ENCODE measurements around the gene AQP4. TPM values are rescaled to one million over a fixed set of nuclear protein-coding genes. Genes with fewer than 3 reads are reported as not detected.

The AQP4 gene
- total RNA-seq, 1 donor from 2014 or later, result 0.75 TPM

DNA sequence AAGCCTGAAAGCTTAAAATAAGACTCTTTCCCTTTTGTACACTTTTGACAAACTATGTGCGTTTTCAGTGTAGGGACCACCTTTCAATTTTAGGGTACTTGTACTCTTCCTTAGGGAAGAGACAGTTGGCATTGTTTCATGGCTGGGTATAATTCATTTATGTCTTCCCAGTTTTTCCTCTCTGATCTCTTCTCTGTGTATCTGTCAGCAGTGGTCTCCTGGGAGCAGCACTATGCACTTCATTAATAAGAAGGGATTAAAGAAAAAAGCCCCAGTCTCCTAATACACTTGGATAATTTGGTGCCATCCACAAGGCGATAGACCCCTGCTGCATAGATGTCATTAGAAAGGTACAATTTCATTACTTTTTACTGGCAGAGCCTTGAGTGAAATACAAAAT, 12.1 kb downstream of the AQP4 start:
- intact Hi-C loops (cut with DNase I), result no loop called here
- no peak for DNase-seq (ENCODE audit: low spot score)

DNA sequence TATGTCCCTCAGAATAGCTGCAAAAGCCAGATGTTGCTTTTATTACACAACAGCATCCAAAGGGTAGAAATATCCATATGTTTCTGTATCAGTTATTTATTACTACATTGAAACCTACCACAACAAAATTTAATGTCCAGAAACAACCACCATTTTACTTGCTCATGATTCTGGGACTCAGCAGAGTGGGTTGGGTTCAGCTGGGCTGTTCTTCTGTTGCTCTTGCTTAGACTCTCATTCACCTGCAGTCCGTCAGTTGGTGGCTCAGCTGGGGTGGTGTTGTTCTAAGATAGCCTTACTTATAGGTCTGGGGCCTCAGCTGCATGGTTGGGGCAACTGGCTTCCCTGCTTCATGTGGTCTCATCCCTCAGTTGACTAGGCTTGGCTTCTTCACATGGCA, 21.7 kb downstream of the AQP4 start:
- intact Hi-C loops (cut with DNase I), result no loop called here
- no peak for DNase-seq (ENCODE audit: low spot score)

DNA sequence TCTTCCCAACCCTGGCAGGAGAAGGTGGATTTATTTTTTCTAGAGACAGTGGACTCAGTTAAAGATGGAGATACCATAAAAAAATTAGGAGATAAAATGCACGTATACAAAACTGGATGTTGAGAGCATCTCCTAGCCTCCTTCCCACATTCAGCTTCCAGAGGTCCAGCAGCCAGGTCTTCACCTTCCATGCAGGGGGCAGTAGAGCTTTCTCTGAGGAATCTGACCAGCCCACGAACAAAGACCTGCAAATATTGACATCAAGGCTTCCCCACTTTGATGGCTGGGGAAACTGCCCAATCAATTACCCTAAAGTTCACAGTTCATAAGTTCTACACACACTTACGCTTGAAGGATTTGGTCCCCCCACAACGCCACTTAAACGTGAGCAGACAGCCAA, 24.5 kb downstream of the AQP4 start:
- no peak for DNase-seq (ENCODE audit: low spot score)
- intact Hi-C loops (cut with DNase I), result no loop called here

DNA sequence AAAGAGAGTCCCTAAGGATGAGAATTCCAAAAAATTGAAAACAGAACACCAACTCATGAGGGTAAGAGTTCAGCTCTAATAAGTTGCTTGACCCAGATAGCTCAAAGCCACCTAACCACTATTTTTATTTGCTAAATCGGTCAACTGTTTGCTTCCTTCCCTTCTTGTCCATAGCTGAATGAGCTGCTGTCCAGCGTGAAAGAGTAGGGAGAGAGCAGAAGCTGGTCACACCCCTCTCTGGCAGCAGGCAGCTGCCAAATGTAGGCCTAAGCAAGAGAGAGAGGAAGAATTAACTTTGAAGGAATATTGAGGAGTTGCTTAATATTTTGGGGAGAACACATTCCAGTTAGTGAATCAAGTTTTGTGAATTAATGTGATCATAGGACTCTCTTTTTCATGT, 25.9 kb downstream of the AQP4 start:
- no peak for DNase-seq (ENCODE audit: low spot score)
- intact Hi-C loops (cut with DNase I), result loop anchor here (10.0 kb wide), 1 partner anchor 45 kb away; no protein-coding TSS in a partner anchor

DNA sequence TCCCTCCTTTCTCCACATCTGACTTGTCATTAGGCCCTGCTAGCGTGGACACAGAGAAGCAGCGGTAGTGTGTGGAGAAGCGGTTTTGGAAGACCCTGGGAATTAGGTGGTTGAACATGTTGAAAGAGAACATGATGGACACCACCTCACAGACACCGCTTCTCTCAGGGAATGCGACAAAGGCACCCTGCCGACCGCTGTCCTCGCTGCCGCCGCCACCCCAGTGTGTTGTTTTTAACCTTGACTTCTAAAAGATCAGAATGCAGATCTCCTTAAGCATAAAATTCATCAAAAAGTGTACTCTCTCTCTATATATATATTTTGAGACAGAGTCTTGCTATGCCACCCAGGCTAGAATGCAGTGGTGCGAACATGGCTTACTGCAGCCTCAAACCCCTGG, 33.2 kb downstream of the AQP4 start:
- intact Hi-C loops (cut with DNase I), result loop anchor here (10.0 kb wide), 1 partner anchor 52 kb away; no protein-coding TSS in a partner anchor

DNA sequence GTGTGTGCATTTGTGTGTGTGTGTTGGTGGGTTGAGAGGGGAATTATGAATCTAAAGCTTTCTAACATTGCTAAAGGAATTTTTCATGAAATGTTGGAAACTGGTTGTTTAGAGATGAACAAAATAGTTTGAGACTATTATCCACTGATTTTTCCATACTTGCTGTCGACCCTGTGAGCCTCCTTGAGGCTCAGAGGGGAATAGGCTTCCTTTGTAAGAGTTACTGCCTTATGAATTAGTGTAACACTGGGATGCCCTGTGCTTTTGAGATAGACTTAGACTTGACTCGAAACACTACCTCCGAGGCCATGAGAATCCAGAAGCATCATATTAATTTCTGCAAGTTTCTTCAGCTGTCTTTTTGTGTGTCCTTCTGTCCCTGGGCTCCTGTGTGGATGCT, 37.9 kb downstream of the AQP4 start:
- DNase-seq (ENCODE audit: low spot score), result no peak
- intact Hi-C loops (cut with DNase I), result no loop called here

More for the DNA sequence above, 33.2 kb downstream of the AQP4 start:
- DNase-seq (ENCODE audit: low spot score), result no peak

DNA sequence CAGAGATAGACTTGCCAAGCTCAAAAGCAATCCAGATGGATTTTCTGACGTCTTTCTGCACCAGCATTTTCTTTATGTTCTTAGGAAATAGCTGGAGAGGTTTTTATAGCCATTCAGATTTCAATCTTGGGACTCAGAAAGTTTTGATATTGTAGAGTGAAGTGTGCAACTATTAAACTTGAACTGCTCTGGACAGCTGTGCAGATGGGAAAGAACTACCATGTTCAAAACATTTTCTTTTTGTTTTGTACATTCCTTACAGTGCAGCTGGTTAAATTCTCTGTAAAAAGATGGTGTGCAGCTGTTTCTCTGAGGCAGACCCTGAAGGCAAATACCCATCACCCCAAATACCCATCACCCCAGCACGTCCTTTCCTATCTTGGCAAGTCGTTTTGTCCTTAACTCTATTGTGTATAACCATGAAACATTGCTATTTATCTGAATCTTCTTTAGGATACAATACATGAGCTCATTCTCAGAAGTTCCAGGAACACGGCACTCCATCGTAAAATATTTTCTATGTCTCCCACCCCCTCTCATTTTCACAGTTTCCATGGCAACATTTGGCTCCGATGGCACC, 38.8 kb downstream of the AQP4 start:
- intact Hi-C loops (cut with DNase I), result no loop called here
- no peak for DNase-seq (ENCODE audit: low spot score)

DNA sequence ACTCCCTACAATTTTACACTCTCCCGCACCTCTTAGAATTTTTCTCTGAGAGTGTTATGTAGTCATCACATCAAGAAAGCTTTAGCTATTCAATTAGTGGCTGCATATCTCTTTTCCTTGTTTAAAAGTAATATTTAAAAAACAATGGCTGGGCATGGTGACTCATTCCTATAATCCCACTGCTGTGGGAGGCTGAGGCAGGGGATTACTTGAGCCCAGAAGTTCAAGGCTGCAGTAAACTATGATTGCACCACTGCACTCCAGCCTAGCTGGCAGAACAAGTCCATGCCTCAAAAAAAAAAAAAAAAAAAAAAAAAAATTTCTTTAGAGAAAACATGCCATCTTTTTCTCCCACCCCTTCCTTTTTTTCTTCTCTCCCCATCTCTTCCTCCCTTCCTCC, 44.3 kb downstream of the AQP4 start:
- DNase-seq (ENCODE audit: low spot score), result no peak
- intact Hi-C loops (cut with DNase I), result no loop called here

DNA sequence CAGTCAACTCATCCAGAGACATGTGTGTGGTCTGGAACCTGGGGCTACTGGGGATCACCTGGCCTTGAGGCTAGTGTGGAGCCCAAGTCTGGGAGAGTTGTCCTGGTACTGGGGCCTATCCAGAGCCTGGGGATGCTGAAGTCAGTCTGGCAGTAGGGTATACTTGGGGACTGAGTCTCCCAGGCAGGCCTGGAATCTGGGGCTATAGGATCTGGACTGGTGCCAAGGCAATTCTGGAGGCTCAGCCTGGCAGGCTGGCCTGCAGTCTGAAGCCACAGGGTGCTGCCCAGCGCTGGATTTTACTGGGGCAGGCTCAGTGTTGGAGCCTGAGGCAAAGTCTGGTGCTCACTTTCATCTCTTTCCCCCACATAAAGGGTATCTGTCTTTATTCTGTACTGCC, 46.5 kb downstream of the AQP4 start:
- intact Hi-C loops (cut with DNase I), result loop anchor here (10.0 kb wide), 2 partner anchors 146 to 186 kb away; no protein-coding TSS in a partner anchor

DNA sequence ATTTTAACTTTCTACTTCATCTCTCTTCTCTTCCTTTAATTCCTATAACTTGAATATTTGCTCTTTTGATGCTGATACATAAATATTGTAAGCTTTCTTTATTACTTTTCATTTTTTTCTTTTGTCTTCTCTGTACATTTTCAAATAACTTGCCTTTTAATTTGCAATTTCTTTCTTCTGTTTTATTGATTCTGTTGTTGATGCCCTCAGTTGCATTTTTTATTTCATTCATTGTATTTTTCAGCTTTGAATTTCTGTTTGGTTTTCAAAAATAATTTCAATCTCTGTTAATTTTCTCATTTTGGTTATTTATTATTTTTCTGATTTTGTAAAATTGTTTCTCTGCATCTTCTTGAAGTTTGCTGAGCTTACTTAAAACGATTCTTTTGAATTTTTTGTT, 47.0 kb downstream of the AQP4 start:
- no peak for DNase-seq (ENCODE audit: low spot score)
- intact Hi-C loops (cut with DNase I), result loop anchor here (10.0 kb wide), 2 partner anchors 146 to 186 kb away; no protein-coding TSS in a partner anchor

More for the DNA sequence above, 46.5 kb downstream of the AQP4 start:
- no peak for DNase-seq (ENCODE audit: low spot score)

DNA sequence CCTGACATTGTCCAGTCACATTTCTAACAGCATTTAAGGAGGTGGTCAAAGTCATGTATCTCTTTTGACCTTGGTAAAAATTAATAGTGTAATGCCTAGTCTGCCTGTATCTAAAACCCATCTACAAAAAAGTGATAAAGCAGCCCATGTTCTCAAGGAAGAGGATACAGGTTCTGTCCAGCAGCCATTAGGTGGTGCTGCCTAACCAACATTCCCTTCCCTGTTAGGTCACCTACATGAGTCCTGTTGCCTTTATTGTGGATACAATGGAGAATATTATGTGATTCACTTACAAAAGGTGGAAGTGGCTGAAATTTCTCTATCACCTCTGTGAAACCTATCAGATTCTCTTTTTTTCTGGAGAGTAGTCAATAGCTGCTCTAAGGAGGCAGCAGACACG, 52.5 kb downstream of the AQP4 start:
- DNase-seq (ENCODE audit: low spot score), result no peak
- intact Hi-C loops (cut with DNase I), result loop anchor here (10.0 kb wide), 2 partner anchors 152 to 192 kb away; no protein-coding TSS in a partner anchor

DNA sequence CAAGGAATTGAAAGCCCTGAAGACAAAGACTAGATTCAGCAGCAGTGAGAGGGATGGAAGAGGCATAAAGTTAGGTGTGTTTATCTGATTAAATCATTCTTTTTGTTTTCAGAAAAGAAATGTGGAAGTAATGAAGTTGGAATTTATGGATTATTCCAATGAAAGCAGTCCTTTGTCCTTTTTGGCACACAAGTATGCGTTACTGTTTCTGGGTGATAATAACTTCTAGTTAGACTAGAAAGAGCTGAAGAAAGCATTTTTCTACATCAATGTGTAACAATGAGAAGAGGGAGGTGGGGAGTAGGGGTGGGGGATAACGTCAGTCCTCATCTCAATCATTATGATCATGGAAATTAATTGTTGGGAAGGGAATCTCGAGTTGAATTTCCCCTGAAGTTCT, 53.0 kb downstream of the AQP4 start:
- DNase-seq (ENCODE audit: low spot score), result no peak

DNA sequence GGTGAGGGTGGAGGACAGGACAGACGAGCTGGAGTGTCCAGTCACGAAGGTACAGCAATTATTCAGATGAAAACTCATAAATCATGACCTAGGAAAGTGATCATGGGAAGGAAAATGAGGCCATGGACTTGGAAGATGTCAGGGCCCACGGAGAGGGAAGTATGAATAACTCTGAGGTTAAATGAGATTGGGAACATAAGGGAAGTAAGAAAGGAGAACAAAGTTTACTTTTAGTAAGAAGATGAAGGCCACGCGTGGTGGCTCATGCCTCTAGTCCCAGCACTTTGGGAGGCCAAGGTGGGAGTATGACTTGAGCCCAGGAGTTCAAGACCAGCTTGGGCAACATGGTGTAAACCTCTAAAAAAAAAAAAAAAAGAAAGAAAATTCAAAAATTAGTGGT, 56.2 kb downstream of the AQP4 start:
- intact Hi-C loops (cut with DNase I), result no loop called here
- no peak for DNase-seq (ENCODE audit: low spot score)

More for the DNA sequence above, 53.0 kb downstream of the AQP4 start:
- intact Hi-C loops (cut with DNase I), result loop anchor here (10.0 kb wide), 2 partner anchors 152 to 192 kb away; no protein-coding TSS in a partner anchor

DNA sequence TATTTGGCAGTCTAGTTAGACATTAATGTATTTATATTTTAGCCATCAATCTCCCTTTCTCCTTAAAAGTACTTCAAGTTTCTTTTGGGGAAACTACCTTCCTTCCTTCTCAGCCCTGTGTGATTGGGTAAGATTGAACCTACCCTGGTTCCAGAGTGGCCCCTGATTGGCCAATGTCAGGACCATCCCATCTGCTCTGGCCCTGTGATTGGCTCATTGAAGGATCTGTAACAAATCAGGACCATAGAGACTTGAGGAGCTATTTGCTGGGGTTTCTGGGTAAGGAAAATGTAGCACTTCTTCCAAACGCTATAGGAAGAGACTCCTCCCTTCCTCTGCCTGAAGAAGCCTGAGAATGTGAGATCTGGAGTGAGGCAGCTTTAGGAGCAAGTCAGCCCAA, 59.3 kb downstream of the AQP4 start:
- intact Hi-C loops (cut with DNase I), result no loop called here
- no peak for DNase-seq (ENCODE audit: low spot score)

DNA sequence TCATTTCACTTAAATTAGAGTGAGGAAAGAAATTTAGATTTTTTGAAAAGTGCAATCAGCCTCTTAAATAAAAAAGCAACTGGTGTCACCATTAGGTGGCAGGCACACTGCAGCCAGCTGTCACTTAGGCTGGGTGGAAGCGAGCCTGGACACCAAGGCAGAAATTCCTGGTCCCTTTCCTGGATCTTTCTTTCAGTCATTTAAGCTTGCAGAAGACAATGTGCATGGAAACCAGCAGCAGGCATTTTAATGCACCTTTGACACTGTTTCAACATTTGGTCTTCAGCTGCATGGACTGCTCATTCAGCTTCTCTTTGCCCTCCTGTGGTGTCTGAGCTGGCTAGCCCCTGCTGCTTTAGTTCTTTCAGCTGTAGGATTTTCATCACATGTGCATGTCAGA, 61.0 kb downstream of the AQP4 start:
- intact Hi-C loops (cut with DNase I), result no loop called here
- DNase-seq (ENCODE audit: low spot score), result no peak

DNA sequence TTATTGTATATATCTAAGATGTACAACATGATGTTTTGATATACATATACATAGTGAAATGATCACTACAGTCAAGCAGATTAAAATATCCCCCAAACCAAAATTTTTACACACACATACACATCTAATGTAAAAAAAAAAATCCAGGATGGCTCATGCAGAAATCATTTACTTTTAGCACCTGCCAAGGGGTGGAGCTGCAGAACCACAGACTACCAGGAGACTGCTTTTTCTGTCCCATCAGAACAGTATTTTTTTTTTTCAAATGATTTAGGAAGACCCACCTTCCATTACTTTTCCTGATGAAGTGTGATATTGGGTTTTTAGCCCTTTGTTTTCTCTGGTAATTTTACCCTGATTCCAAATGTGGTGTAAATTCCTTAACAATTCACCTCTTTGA, 61.9 kb downstream of the AQP4 start:
- DNase-seq (ENCODE audit: low spot score), result no peak
- intact Hi-C loops (cut with DNase I), result no loop called here

DNA sequence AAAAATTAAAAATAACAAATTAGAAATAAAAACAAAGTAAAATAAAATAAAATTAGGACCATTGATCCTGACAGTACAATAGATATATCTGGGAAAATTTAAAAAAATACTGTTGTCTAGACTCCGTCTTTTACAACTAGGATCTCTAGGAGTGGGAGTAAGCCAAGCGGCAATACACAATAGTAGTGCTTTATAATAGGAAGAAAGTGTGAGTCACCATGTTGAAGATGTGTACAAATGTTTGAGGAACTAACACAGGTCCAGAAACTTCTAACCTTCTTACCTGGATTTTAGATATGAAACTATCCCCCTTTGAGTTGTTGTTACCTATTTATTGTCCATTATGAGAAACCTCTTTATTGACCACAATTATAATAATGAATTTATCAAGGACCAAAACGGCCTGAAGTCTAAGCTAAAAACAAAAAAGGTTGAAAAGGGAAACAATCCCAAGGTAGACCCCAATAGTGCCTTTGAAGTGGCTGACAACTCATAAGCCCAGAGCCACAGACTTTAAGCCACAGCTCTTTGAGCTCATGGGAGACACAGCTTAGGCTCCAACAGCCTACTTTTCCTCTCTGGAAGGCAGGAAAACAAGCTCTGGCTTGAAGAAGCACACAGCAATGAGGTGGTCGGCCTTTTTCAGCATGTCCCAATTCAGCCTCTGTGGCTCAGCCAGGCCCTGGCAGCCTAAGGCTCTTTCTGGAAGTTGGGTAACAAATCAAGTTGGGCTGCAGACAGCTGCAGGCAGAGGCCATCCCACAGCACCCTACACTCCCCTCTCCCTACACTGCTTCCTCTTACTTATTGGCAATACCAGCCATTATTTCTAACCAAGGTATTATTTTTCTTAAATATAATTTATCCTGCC, 62.9 kb downstream of the AQP4 start:
- intact Hi-C loops (cut with DNase I), result no loop called here

More for the DNA sequence above, 62.9 kb downstream of the AQP4 start:
- no peak for DNase-seq (ENCODE audit: low spot score)

Measured in cardiac septum (tissue), 1 donor.